Prostate gland (tissue), 2 donors: ENCODE data around the gene CDK8.

Experiments used
- POLR2A ChIP-seq: fragments of 450-650 bp; IDR thresholded peaks from one replicate; pipeline ENCODE4 v1.6.1; 2016; ENCODE audit warnings: antibody characterized with exemption, mild to moderate bottlenecking
- POLR2AphosphoS5 ChIP-seq: sonication (generic); formaldehyde crosslinking; IDR thresholded peaks from one replicate; pipeline ENCODE4 v1.6.1; 2017; ENCODE audit warnings: antibody characterized with exemption
- TF ChIP-seq, protein P1 (sequence below), 4 experiments: fragments of 200-600 bp in 2 of 4; fragments of 450-650 bp in 2 of 4; sonication (generic) in 2 of 4; IDR thresholded peaks; 1 replicate in 3 of 4; 2 replicates in 1 of 4; pipeline ENCODE4 v1.5.1; 2016 to 2019; ENCODE audit warnings: antibody characterized with exemption in 4 of 4, mild to moderate bottlenecking in 2 of 4, moderate library complexity in 2 of 4

- TF ChIP-seq, protein P1, sequence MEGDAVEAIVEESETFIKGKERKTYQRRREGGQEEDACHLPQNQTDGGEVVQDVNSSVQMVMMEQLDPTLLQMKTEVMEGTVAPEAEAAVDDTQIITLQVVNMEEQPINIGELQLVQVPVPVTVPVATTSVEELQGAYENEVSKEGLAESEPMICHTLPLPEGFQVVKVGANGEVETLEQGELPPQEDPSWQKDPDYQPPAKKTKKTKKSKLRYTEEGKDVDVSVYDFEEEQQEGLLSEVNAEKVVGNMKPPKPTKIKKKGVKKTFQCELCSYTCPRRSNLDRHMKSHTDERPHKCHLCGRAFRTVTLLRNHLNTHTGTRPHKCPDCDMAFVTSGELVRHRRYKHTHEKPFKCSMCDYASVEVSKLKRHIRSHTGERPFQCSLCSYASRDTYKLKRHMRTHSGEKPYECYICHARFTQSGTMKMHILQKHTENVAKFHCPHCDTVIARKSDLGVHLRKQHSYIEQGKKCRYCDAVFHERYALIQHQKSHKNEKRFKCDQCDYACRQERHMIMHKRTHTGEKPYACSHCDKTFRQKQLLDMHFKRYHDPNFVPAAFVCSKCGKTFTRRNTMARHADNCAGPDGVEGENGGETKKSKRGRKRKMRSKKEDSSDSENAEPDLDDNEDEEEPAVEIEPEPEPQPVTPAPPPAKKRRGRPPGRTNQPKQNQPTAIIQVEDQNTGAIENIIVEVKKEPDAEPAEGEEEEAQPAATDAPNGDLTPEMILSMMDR (IDR thresholded peaks at IDR 0.05), result no peak
- TF ChIP-seq POLR2A (no peak), POLR2AphosphoS5 (no peak)
These were observed 26.9 kb downstream of the CDK8 start for GRCh38 chr13:26280822-26281221.
